Stromal cell of bone marrow (primary cell): ENCODE measurements around the gene PDGFA.

ENCODE experiments used
- DNase-seq: peaks from one replicate; pipeline ENCODE4 v3.0.0-alpha.2; 2012; ENCODE audit warnings: low read depth

The PDGFA gene

DNA sequence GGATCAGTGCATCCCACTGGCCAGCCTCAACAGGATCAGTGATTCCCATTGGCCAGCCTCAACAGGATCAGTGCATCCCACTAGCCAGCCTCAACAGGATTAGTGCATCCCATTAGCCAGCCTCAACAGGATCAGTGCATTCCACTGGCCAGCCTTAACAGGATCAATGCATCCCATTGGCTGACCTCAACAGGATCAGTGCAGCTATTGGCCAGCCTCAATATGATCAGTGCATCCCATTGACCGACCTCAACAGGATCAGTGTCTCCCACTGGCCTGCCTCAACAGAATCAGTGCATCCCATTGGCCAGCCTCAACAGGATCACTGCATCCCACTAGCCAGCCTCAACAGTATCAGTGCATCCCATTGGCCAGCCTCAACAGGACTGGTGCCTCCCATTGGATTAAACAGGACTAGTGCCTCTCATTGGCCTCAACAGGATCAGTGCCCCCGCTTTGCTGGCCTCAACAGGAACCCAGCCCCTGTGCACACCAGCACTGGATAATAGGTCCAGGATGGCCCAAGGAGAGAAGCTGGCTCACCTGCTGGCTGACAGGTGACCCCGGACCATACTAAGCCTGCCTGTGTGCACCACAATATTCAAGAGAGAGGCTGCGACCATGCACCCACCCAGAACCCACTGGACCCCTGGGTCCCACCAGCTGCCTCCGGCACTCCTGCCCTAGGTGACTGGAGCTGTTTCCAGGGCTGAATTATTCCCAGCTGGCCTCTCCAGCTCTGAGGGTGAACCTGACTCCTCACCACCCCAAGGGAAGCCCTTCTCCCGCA lies 59.9 kb downstream of the PDGFA start:
- DNase-seq, result no peak

DNA sequence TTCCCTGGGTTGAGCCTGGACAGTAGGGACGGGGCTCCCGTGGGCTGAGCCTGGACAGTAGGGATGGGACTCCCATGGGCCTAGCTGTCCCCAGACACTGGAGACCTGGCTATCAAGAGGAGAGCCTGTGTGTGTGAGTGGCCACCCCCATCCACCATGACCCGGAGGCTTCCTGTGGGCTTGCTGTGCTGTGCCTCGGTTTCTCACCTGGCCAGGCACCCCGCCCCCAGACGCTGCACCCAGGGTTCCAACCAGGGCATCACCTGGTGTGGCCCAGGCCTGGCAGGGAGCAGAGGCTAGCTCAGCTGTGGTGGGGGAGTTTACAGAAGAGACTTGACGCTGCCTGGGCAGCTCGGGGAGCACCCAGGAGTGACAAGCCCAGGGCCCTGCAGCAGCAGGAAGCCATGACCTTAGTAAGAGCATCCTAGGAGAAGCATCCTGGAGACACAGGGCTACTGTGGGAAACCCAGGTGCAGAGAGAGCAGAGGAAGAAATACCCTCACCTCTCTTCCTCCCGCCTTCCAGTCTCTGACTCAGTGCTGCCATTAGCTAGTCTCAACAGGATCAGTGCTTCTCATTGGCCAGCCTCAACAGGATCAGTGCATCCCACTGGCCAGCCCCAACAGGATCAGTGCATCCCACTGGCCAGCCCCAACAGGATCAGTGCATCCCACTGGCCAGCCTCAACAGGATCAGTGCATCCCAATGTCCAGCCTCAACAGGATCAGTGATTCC lies 61.0 kb downstream of the PDGFA start:
- DNase-seq, result no peak

DNA sequence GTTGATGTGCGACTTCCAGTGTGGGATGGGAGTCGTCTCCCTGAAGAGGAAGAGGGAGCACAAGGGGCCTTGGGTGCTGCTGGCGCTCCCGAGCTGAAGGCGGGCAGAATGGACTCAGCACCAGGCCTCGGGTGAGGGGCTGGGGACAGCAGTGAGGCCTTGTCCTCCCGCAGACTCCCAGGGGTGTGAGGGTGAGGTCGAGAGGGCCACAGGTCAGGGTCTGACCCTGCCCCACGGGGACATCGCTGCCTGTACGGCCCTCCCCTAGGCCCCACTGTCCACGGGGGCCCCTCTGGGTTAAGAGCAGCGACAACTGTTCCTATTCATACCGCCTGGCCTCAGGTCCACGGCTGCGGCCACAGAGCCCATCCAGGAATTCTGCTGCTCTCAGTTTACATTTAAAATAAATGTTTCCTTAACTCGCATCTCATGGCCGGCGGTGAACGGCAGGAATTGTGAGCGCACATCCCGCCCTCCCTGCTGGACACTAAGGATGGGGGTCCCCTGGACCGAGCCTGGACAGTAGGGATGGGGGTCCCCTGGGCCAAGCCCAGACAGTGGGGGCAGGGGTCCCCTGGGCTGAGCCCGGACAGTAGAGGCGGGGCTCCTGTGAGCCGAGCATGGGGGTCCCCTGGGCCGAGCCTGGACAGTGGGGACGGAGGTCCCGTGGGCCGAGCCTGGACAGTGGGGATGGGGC lies 61.7 kb downstream of the PDGFA start:
- DNase-seq, result no peak

DNA sequence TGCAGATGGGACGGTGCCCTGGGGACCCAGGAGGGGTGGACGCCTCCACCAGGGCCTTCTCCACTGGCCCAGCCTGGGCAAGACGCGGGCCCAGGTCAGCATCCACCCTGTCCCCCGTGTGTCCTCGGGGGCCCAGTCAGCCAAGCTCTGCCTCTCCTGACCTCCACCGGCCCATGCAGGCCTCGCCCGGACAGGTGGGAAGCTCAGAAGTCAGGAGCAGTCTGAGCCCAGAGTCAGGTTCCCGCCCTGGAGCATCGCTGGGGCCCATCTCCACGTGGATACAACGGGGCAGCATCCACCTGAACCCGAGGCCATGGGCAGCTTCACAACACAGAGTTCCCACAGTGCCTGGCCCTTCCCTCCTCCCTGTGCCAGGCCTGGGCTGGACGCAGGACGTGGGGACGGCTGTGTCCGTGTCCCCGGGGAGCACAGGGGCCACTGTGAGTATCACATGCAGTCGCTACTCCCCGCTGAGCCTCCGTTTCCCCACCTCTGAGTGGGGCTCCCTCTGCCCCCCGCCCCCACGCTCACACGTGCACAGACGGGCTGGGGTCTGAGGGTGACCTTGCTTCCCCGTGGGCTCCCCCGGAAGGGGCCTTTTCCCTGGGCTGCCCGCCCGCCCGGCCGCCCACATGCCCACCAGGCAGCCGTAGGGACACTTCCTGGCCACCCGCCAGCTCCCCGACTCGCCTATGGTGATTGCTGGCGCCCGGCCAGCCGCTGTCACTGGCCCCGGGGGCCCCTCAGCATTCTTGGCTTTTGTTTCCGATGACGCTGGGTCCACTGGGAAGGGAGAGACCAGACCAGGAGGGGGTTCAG lies 64.3 kb downstream of the PDGFA start:
- DNase-seq, result no peak

DNA sequence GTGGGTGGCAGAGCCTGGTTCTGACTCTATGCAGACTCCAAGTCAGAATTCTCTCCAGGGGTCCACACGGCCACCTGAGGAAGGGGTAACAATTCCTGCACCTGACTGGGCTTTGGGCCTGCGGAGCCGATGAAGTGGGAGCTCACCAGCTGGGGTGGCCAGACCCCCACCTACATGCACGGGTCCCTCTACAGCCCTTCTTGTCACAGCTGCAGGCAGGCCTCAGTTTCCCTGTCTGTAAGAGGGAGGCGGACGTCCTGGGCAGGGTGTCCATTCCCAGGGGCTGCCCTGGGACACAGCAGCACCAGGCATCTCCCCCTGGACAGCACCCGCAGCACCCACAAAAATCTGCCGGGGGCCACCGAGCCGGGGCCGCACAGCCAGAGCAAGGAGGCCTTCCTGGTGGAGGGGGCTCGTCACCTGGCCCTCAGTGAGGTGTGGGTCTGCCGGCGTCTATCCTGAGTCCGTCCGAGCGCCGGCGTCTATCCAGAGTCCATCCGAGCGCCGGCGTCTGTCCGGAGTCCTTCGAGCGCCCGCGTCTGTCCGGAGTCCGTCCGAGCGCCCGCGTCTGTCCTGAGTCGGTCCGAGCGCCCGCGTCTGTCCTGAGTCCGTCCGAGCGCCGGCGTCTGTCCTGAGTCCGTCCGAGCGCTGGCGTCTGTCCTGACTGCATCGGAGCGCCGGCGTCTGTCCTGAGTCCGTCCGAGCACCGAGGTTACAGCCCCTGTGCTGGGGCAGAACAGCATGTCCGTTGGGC lies 65.1 kb downstream of the PDGFA start:
- DNase-seq, result no peak

DNA sequence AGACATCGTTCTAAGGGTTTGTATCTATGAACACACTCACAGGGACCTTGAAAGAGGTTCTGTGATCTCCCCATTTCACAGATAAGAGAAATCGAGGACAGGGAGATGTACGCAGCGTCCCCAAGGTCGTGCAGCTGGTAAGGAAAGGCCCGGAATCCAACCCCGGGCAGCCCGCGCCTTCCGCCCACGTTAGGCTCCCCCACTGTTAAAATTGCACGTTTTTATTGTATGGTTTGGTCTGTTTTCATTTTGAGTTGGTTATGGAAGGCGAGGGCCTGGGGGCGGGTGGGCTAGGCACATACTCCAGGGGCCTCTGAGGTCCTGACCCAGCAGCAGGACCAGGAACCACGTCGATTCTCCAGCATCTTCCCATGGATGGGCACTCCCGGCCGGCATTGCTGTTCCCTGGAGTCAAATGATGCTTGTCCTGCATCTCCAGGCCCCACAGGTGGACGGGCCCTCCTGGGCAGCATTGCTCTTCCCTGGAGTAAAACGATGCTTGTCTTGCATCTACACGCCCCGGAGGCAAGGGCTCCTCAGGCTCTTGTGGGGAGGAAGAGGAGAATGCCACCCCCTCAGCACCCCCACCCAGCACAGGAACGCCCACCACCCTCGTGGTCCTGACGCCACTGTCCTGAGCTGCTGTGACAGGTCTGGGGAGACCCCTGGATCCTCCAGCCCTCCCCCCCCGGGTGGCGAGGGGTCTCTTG lies 65.9 kb downstream of the PDGFA start:
- DNase-seq, result no peak

DNA sequence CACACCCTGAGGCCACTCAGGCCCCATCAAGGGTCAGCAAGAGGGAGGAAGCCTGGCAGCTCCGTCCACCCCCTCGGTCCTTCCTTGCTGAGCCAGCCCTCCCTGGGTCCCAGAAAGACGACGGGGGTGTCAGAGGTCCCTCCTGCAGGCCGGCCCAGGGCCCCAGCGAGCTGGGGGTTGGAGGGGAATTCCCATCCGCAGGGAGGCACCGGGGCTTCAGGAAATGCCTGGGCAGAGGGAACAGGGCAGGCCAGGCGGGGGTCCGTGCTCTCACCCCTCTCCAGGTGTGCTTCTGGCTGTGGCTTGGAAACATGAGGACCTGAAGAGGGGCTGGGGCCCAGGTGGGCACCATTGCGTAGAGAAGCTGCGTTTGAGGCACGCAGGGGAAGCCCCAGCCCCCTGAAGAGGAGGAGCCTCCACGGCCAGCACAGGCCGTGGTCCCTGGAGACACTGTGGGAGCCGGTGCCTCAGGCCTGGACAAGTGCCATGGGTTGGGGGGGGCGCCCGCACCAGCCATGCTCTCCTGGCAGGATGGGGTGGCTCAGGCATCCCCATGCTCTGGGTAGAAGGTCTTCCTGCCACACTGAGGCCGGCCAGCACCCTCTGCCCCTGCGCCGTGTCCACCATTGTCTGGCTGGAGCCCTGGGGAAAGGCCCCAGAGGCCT lies 66.7 kb downstream of the PDGFA start:
- DNase-seq, result no peak

DNA sequence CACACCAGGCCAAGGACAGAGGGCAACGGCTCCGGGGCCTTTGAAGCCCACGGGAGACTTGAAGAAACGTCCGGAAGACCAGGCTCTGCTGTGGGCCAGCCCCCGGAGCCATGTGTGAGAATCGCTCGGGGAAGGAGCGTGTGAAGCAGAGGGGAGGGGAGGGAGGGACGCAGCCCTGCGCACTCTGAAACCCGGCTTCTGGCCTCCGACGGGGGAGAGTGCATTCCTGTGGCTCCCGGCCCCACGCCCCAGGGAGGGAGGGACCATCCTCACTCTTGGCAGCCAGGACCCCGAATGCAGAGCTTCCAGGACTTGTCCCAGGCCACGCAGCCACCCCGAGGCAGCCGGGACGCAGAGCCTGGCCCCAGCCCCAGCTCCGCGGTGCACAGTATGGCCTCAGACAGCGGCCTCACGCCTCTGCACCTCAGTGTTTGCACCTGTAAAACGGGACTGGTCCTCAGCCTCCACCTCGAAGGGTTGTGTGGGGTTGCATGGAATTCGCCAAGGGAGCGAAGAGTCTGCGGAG lies 67.4 kb downstream of the PDGFA start:
- DNase-seq, result no peak

DNA sequence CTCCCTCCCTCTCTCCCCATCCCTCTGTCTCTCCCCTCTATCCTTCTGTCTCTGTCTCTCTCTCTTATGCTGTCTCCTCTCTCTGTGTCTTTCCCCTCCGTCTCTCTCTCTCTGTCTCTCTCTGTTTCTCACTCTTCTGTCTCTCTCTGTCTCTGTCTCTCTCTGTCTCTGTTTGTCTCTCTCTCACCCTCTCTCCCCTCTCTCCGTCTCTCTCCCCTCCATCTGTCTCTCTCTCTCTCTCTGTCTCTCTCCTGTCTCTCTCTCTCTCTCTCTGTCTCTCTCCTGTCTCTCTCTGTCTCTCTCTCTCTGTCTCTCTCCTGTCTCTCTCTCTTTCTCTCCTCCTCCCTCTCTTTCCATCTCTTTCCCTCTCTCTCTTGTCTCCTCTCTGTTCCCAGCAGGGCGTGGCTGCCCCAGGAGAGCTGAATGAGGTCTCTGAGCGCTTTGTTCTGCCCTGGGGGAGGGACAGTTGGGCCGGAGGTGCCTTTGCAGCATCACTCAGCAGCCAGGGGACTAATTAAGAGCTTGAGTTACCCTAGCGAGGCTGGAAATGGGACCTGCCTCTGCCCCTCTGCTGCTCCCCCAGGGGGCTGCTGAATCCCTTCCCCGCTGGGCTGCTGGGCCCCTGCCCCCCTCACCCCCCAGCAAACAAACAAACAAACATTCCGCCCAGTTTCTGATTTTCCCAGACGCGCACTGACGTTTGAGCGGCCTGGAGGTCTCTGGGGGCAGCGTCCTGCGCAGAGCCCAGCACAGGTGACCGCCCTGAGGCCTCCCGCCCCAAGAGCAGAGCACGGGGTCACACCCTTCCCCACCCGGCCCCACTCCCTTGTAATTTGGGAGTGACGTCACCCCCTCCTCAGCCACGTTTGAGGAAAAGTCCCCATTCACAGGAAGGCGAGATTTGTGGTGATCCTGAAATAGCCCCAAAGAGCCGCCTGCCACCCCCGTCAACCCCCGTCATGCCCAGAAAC lies 68.1 kb downstream of the PDGFA start:
- no peak for DNase-seq

DNA sequence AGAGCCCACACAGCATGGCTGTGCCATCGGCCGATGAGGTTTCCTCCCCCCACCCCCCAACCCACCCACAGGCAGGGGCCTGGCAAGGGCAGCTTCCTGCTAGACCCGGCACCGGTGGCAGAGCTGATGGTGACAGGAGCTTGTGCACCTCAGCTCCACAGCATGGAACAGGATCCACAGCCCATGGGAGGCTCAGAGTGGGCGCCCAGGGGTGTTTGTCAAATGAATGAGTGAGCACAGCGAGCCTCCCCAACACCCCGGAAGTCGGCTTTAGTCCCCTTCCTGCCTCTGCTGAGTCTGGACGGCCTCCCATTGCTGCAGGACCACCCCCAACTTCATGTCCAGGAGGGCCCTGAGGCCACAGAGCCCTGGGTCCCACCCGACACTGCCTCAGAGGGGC lies 68.9 kb downstream of the PDGFA start:
- no peak for DNase-seq

DNA sequence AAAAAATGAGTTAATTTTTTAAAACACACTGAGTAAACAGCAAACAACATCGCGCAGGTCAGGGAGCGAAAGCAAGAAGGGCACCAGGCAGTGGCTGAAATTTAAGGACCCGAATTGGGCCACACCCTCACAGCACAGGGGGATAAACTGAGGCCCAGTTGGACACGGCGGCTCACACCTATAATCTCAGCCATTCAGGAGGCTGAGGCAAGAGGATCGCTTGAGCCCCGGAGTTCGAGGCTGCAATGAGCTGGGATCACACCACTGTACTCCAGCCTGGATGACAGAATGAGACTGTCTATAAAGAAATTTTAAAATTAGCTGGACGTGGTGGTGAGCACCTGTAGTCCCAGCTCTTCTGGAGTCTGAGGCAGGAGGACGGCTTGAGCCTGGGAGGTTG lies 69.6 kb downstream of the PDGFA start:
- no peak for DNase-seq

DNA sequence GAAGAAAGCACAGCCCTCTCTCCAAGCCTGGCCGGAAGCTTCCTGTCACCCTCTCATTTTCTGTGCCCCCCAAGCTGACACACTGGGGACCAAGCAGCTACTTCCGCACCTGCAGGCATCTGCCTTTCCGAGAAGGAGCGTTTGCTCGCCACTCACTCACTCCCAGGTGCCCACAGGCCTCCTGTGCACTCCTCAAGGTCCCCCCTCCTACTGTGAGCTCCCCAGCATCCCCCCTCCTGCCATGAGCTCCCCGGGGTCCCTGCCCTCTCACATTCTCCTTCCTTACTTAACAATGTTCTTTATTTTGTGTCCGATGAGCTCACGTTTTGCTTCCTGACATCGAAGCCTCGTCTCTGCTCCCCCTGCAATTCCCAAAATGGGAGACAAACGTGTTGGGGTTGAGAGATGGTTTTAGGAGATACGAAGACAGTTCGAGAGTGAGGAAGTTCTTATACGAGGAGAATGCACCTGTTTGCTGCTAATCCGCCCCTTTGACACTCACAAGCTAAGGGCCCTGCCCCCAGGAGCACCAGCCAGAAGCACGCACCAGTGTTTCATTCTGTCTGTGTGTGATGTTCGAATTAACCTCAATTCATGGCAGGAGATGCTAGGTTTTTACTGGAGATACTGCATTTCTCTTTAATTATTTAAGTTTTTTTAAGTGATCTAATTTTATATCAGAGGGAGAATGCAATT lies 70.2 kb downstream of the PDGFA start:
- no peak for DNase-seq

DNA sequence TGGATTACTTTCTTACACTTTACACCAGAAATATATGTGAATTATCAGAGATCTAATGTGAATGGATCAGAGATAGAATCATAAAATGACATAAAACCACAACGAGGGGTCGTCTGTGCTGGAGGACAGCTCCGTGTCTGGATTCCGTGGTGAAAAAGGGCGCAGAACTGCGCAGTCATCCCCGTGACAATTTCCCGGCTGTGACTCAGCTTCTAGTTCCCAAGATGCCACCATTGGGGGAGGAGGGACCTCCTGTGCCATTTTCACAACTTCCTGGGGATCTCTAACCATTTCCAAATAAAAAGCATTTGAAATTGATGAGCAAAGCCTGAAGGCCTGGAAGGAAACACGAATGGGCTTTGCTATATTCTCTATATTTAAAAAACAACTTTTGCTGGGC lies 72.1 kb downstream of the PDGFA start:
- no peak for DNase-seq
